Fibroblast of lung (primary cell): ENCODE results near the gene DDX23. TPM values are rescaled to one million over a fixed set of nuclear protein-coding genes. Genes with fewer than 3 reads are reported as not detected.
A peak's percentile ranks its signal among the peaks of the same experiment; 100 is the strongest.

Experiments used
- DNase-seq, 2 donors: peaks; one replicate each; pipeline versions ENCODE4 v3.0.0 to v3.0.0-alpha.2; 2010; ENCODE audit warnings: low read depth in 2 of 2
- H2AFZ ChIP-seq: 2 replicates; pipeline ENCODE4 v1.5.1; 2012; ENCODE audit warnings: low read length, control low read depth, inconsistent platforms
- H3K27ac ChIP-seq: 2 replicates; pipeline ENCODE4 v1.5.1; 2011; ENCODE audit warnings: low read length, control low read depth; ENCODE audit not compliant: insufficient read depth
- H3K27me3 ChIP-seq: 2 replicates; pipeline ENCODE4 v1.5.1; 2011; ENCODE audit warnings: mild to moderate bottlenecking, low read length; ENCODE audit not compliant: control insufficient read depth, insufficient read depth
- H3K36me3 ChIP-seq: 2 replicates; pipeline ENCODE4 v1.5.1; 2011; ENCODE audit warnings: low read length; ENCODE audit not compliant: control insufficient read depth, insufficient read depth
- H3K4me1 ChIP-seq: 2 replicates; pipeline ENCODE4 v1.5.1; 2011; ENCODE audit warnings: low read length; ENCODE audit not compliant: control insufficient read depth, insufficient read depth; ENCODE audit errors: extremely low read depth
- H3K4me2 ChIP-seq: 2 replicates; pipeline ENCODE4 v1.5.1; 2011; ENCODE audit warnings: low read length, control low read depth; ENCODE audit not compliant: insufficient read depth; ENCODE audit errors: extremely low read depth
- H3K4me3 ChIP-seq, 4 experiments: fragments of 200-600 bp in 1 of 4; sonication (generic) in 1 of 4; replicated peaks in 1 of 4; 2 replicates each; pipeline ENCODE4 v1.5.1; 2011 to 2016; ENCODE audit warnings: low read length in 4 of 4, low read depth in 3 of 4, mild to moderate bottlenecking in 3 of 4, control low read depth in 2 of 4, inconsistent platforms in 1 of 4, mixed read lengths in 1 of 4; ENCODE audit not compliant: insufficient read depth in 1 of 4; ENCODE audit errors: control extremely low read depth in 1 of 4
- H3K79me2 ChIP-seq: 2 replicates; pipeline ENCODE4 v1.5.1; 2012; ENCODE audit warnings: mild to moderate bottlenecking, low read length, inconsistent platforms; ENCODE audit not compliant: control insufficient read depth, insufficient read depth
- H3K9ac ChIP-seq: 2 replicates; pipeline ENCODE4 v1.5.1; 2011; ENCODE audit warnings: mild to moderate bottlenecking, low read length, control low read depth; ENCODE audit not compliant: insufficient read depth
- H3K9me3 ChIP-seq: 2 replicates; pipeline ENCODE4 v1.5.1; 2012; ENCODE audit warnings: low read depth, low read length; ENCODE audit not compliant: control insufficient read depth, insufficient read depth
- H4K20me1 ChIP-seq: 2 replicates; pipeline ENCODE4 v1.5.1; 2011; ENCODE audit warnings: low read length; ENCODE audit not compliant: control insufficient read depth, insufficient read depth; ENCODE audit errors: extremely low read depth
- CTCF ChIP-seq, 2 donors: IDR thresholded peaks in 1 of 2; conservative IDR thresholded peaks in 1 of 2; 1 replicate in 1 of 2; 2 replicates in 1 of 2; pipeline ENCODE4 v1.5.1; 2011 to 2012; ENCODE audit warnings: low read length in 2 of 2, control low read depth in 1 of 2, inconsistent platforms in 1 of 2, low read depth in 1 of 2, mild to moderate bottlenecking in 1 of 2
- EZH2 ChIP-seq: IDR thresholded peaks from 2 replicates; pipeline ENCODE4 v1.5.1; 2012; ENCODE audit warnings: low read length, control low read depth, mild to moderate bottlenecking; ENCODE audit errors: missing control alignments
- polyA plus RNA-seq, 2 donors: library from polyadenylated mRNA; depleted of rRNA in 1 of 2; stranded (reverse) in 1 of 2; unstranded in 1 of 2; fragments of >200 nt; gene quantifications; 2 replicates each; pipeline ENCODE4 v1.2.1, GENCODE V29; 2011 to 2012; ENCODE audit warnings: missing spikeins in 1 of 2
- total RNA-seq: library from RNA; depleted of rRNA; stranded (reverse); fragments of >200 nt; gene quantifications from 2 replicates; pipeline ENCODE4 v1.2.1, GENCODE V29; 2014

DDX23 gene
- total and polyA plus RNA-seq, 2 donors (not counting 1 experiment from before 2014, with no cell fraction given), result 48.6 to 62.4 TPM

GRCh38 chr12:48789858-48790326 is 62.1 kb downstream of the DDX23 start:
- H3K27me3 ChIP-seq, result no peaks in the 10 kb centered on the region
- no peak for DNase-seq
- peaks cover 24% of the 10 kb centered on the region for H3K79me2 ChIP-seq
- no peaks in the 10 kb centered on the region for H3K36me3 ChIP-seq
- no peaks in the 10 kb centered on the region for H3K9me3 ChIP-seq
- H4K20me1 ChIP-seq, result no peaks in the 10 kb centered on the region
- H3K4me1 ChIP-seq, result peaks cover 6% of the 10 kb centered on the region
- peak overlapping the region in 3 of 4 experiments; percentile 13 to 84 (median 24) for H3K4me3 ChIP-seq
- peak overlapping the region; percentile 32 for H3K4me2 ChIP-seq
- no peak overlapping the region for H2AFZ ChIP-seq
- TF ChIP-seq EZH2, result no peak
- no peak for TF ChIP-seq CTCF (conservative IDR thresholded peaks at IDR 0.05 in 1 of 2, IDR thresholded peaks at IDR 0.05 in 1 of 2; ENCODE audit: low read depth in 1 of 2, low read length in 2 of 2)
- H3K9ac ChIP-seq, result no peak overlapping the region
- no peak overlapping the region for H3K27ac ChIP-seq

- Histone ChIP-seq H2AFZ (peak within 1 kb of the TSS; percentile 62), H3K4me2 (peak within 1 kb of the TSS; percentile 91), H3K27ac (peak within 1 kb of the TSS; percentile 38), H3K9me3 (no peaks in the 10 kb centered on the region), H4K20me1 (no peaks in the 10 kb centered on the region), H3K27me3 (no peaks in the 10 kb centered on the region), H3K4me1 (peaks cover 6% of the 10 kb centered on the region), H3K9ac (peak within 1 kb of the TSS; percentile 72), H3K4me3 (peak within 1 kb of the TSS; percentile 78 to 89 (median 84)), H3K36me3 (no peaks in the 10 kb centered on the region), H3K79me2 (peaks cover 24% of the 10 kb centered on the region)
- peak; percentile 77 for DNase-seq
- TF ChIP-seq CTCF (conservative IDR thresholded peaks at IDR 0.05 in 1 of 2, IDR thresholded peaks at IDR 0.05 in 1 of 2; ENCODE audit: low read depth in 1 of 2, low read length in 2 of 2), result no peak
- TF ChIP-seq EZH2, result no peak
These were observed 62.8 kb downstream of the DDX23 start, which contains the start of gene ADCY6 for GRCh38 chr12:48788854-48789775. Gene ADCY6, minus strand, starts transcription at chr12:48789089. Its CDS starts 5,655 bp downstream, at chr12:48783434.

- peak overlapping the region; percentile 57 for H2AFZ ChIP-seq
- H3K4me1 ChIP-seq, result peaks cover 6% of the 10 kb centered on the region
- H3K27me3 ChIP-seq, result no peaks in the 10 kb centered on the region
- peak overlapping the region; percentile 91 for H3K4me2 ChIP-seq
- peak overlapping the region; percentile 72 for H3K9ac ChIP-seq
- peaks cover 24% of the 10 kb centered on the region for H3K79me2 ChIP-seq
- H3K27ac ChIP-seq, result peak overlapping the region; percentile 38
- H3K4me3 ChIP-seq, result peak overlapping the region; percentile 78 to 89 (median 84)
- no peak for DNase-seq
- H3K9me3 ChIP-seq, result no peaks in the 10 kb centered on the region
- no peaks in the 10 kb centered on the region for H3K36me3 ChIP-seq
- no peaks in the 10 kb centered on the region for H4K20me1 ChIP-seq
- TF ChIP-seq CTCF (conservative IDR thresholded peaks at IDR 0.05 in 1 of 2, IDR thresholded peaks at IDR 0.05 in 1 of 2; ENCODE audit: low read depth in 1 of 2, low read length in 2 of 2) (no peak), EZH2 (no peak)
These were observed 63.5 kb downstream of the DDX23 start for GRCh38 chr12:48788524-48788853.
